K562 (cell line): Measurements from ENCODE around the gene SDS.

Experiments
- ARID3A ChIP-seq: IDR thresholded peaks from 2 replicates; pipeline ENCODE4 v1.6.1; 2012; ENCODE audit warnings: low read depth, low read length, improper control_type of control experiment, borderline replicate concordance
- CREM ChIP-seq: IDR thresholded peaks from 2 replicates; pipeline ENCODE4 v1.6.1; 2014; ENCODE audit warnings: antibody characterized with exemption, low read depth
- CTCF ChIP-seq, 3 experiments: IDR thresholded peaks in 2 of 3; conservative IDR thresholded peaks in 1 of 3; 2 replicates each; pipeline ENCODE4 v1.5.1; 2011 to 2012; ENCODE audit warnings: low read length in 3 of 3, mild to moderate bottlenecking in 3 of 3, control low read depth in 2 of 3, improper control_type of control experiment in 1 of 3, inconsistent platforms in 1 of 3, low read depth in 1 of 3, mixed read lengths in 1 of 3, moderate library complexity in 1 of 3; ENCODE audit not compliant: insufficient read depth in 2 of 3
- E2F8 ChIP-seq: fragments of 450-650 bp; IDR thresholded peaks from 2 replicates; pipeline ENCODE4 v1.7.1; 2018; ENCODE audit warnings: mild to moderate bottlenecking, low read depth; ENCODE audit not compliant: partially characterized antibody
- HDGF ChIP-seq: fragments of 450-650 bp; IDR thresholded peaks from 2 replicates; pipeline ENCODE4 v1.6.1; 2016
- JUND ChIP-seq, 2 experiments: IDR thresholded peaks; 2 replicates in 1 of 2; 3 replicates in 1 of 2; pipeline ENCODE4 v1.6.1; 2011; ENCODE audit warnings: borderline replicate concordance in 2 of 2, low read depth in 2 of 2, low read length in 2 of 2, improper control_type of control experiment in 1 of 2, missing biosample characterization in 1 of 2, missing genetic modification characterization in 1 of 2, missing genetic modification reagents in 1 of 2
- KLF13 ChIP-seq: fragments of 450-650 bp; IDR thresholded peaks from 2 replicates; pipeline ENCODE4 v1.6.1; 2016; ENCODE audit warnings: missing genetic modification characterization, low read depth, mild to moderate bottlenecking, missing compliant biosample characterization, moderate library complexity, borderline replicate concordance
- MLX ChIP-seq, 2 experiments: fragments of 450-650 bp in 1 of 2; sonication (generic) in 1 of 2; formaldehyde crosslinking; conservative IDR thresholded peaks; 2 replicates each; pipeline versions ENCODE4 v1.4.0 to v1.8.1; 2020 to 2022; ENCODE audit warnings: mild to moderate bottlenecking in 1 of 2, missing genetic modification reagents in 1 of 2
- NFE2 ChIP-seq: IDR thresholded peaks from 2 replicates; pipeline ENCODE4 v1.6.1; 2014; ENCODE audit warnings: antibody characterized with exemption, low read depth
- PCBP1 ChIP-seq: fragments of 200-400 bp; formaldehyde crosslinking; IDR thresholded peaks from 2 replicates; pipeline ENCODE4 v1.6.1; 2018; ENCODE audit warnings: mild to moderate bottlenecking, low read depth, low read length; ENCODE audit not compliant: poor library complexity, severe bottlenecking
- ZFP30 ChIP-seq: fragments of 250-450 bp; sonication (Bioruptor Pico); IDR thresholded peaks from 2 replicates; pipeline ENCODE4 v1.8.0; 2022; ENCODE audit warnings: moderate library complexity, mild to moderate bottlenecking, inconsistent platforms, borderline replicate concordance
- ZFX ChIP-seq: sonication (generic); formaldehyde crosslinking; IDR thresholded peaks from 2 replicates; pipeline ENCODE4 v1.8.0; 2022; ENCODE audit warnings: mild to moderate bottlenecking, missing genetic modification reagents, moderate library complexity
- ZNF274 ChIP-seq: IDR thresholded peaks from 2 replicates; pipeline ENCODE4 v1.6.1; 2011; ENCODE audit warnings: low read depth, mild to moderate bottlenecking, low read length, moderate library complexity, borderline replicate concordance

GRCh38 chr12:113382206-113382605 lies 21.5 kb downstream of the SDS start:
- TF ChIP-seq ZNF274 (no peak), KLF13 (tag) (no peak), ZFP30 (CRISPR knock-in tag) (no peak), CREM (no peak), NFE2 (no peak), ARID3A (no peak), ZFX (CRISPR knock-in tag) (no peak), MLX (CRISPR knock-in tag; conservative IDR thresholded peaks at IDR 0.05) (no peak), E2F8 (no peak), JUND (IDR thresholded peaks at IDR 0.05; ENCODE audit: borderline replicate concordance, low read depth, low read length) (no peak), JUND (tag; IDR thresholded peaks at IDR 0.05; ENCODE audit: borderline replicate concordance, low read depth, low read length) (no peak), CTCF (IDR thresholded peaks at IDR 0.05 in 2 of 3, conservative IDR thresholded peaks at IDR 0.05 in 1 of 3; ENCODE audit: insufficient read depth in 2 of 3, low read depth in 1 of 3, low read length in 3 of 3) (no peak), HDGF (no peak), PCBP1 (no peak)
